ENCODE data around the gene RAB35.

The RAB35 gene

DNA sequence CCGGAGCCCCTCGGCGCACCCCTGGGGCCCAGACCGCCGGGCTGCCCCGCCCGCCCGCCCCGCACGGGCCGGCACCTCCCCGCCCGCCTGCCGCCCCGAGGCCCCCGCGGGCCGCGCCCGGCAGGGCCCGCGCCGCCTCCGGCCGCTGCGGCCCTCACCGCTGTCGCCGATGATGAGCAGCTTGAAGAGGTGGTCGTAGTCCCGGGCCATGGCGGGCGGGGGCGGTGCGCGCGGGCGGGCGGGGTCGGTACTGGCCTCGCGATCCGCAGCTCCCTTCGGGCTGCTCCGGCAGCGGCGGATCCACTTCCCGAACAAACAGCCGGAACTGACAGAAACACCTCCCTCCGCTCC, at the start of gene RAB35:
RAB35 (minus strand) TSS at position 313 of the 351 bp plus-strand sequence; CDS start at position 210, 103 bp downstream.
- peak within 1 kb of the TSS; percentile 99 for H3K4me3 ChIP-seq (ENCODE audit: low read length)
- TF ChIP-seq ZNF274 (IDR thresholded peaks at IDR 0.05; ENCODE audit: low read depth, low read length), result no peak

- no peak overlapping the region for H3K4me3 ChIP-seq (ENCODE audit: low read length)
These were observed 47.7 kb upstream of the RAB35 start for GRCh38 chr12:120164293-120164692.

DNA sequence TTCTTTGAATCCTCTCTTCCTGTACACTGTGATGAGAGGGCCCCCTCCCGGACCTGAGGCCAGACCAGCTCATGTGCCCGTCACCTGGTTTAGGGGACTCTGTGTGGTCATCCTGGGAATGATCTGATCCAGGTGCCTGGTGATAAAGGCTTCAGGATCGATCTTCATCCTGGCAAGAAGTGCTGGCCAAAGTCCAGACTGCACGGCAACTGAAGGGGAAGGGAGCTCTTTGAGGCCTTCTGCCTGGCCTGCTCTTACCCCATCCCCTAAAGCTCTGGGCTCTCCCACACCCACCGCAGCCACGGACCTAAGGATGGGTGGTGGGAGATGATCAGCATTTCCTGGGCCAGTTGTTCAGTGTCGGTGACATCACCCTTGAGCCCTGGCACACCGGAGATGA, 46.2 kb upstream of the RAB35 start:
- H3K4me3 ChIP-seq (ENCODE audit: low read length), result no peak overlapping the region
- no peak for TF ChIP-seq ZNF274 (IDR thresholded peaks at IDR 0.05; ENCODE audit: low read depth, low read length)

More at GRCh38 chr12:120164293-120164692, 47.7 kb upstream of the RAB35 start:
- no peak for TF ChIP-seq ZNF274 (IDR thresholded peaks at IDR 0.05; ENCODE audit: low read depth, low read length)

DNA sequence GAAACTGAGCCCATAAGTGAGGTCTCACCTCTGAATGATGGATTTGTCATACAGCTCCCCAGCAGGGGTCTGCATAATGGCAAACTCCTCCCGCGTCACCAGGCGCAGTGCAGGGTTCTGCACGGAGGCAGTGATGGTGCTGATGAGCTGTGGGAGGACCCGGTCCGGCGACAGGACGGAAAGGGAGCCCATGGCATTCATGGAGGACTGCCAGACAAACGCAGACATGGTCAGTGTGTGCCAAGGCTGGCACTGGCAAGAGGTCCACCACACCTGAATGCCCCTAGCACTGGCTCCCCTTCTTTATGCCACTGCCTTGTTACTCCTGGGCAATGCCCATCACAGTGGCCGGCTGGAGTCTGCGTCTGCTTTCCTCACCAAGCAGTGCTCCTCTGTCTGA, 45.3 kb upstream of the RAB35 start:
- TF ChIP-seq ZNF274 (IDR thresholded peaks at IDR 0.05; ENCODE audit: low read depth, low read length), result no peak
- H3K4me3 ChIP-seq (ENCODE audit: low read length), result no peak overlapping the region

GRCh38 chr12:120159509-120160237, 43.1 kb upstream of the RAB35 start:
- no peak for TF ChIP-seq ZNF274 (IDR thresholded peaks at IDR 0.05; ENCODE audit: low read depth, low read length)
- no peak overlapping the region for H3K4me3 ChIP-seq (ENCODE audit: low read length)

DNA sequence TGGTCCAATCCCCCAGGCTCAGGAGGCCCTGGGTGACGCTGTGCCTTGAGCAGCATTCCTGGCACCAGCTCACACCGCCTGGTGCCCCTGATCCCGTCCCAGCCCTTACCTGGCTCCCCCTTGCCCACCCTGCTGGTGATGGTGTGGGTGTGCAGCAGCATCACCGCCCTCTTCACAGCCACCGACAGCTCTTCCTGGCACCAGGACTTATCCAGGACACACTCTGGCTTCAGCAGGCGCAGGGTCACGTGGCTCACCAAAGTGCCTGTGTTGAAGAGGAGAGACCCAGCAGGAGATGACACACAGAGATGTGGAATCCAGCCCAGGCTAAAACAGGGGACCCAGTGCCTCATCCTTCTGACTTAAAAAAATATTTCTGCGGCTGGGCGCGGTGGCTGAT, 41.8 kb upstream of the RAB35 start:
- no peak for TF ChIP-seq ZNF274 (IDR thresholded peaks at IDR 0.05; ENCODE audit: low read depth, low read length)
- no peak overlapping the region for H3K4me3 ChIP-seq (ENCODE audit: low read length)

DNA sequence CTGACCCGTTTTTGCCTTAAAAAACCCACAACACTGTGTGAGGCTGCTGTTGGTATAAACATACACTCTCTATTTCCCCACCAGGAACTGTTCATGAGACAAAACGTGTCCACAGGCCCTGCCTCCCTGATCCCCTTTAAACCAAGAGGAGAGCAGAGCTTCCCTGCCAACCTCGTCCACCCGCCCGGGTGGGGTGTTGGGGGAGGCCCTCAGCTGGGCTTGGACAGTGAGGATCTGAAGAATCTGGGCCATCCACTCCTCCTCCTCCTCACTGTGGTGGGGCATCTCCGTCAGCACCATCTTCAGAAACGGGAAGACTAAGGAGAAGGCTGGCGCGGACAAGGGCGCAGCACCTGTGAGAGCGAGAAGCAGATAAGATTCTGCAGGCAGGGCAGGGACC, 41.1 kb upstream of the RAB35 start:
- TF ChIP-seq ZNF274 (IDR thresholded peaks at IDR 0.05; ENCODE audit: low read depth, low read length), result no peak

GRCh38 chr12:120156315-120157259, 40.0 kb upstream of the RAB35 start:
- no peak overlapping the region for H3K4me3 ChIP-seq (ENCODE audit: low read length)
- TF ChIP-seq ZNF274 (IDR thresholded peaks at IDR 0.05; ENCODE audit: low read depth, low read length), result no peak

More for the DNA sequence above, 41.1 kb upstream of the RAB35 start:
- H3K4me3 ChIP-seq (ENCODE audit: low read length), result no peak overlapping the region

- TF ChIP-seq ZNF274 (IDR thresholded peaks at IDR 0.05; ENCODE audit: low read depth, low read length), result no peak
- H3K4me3 ChIP-seq (ENCODE audit: low read length), result no peak overlapping the region
These were observed 38.5 kb upstream of the RAB35 start for GRCh38 chr12:120155072-120155471.

- no peak for TF ChIP-seq ZNF274 (IDR thresholded peaks at IDR 0.05; ENCODE audit: low read depth, low read length)
- no peak overlapping the region for H3K4me3 ChIP-seq (ENCODE audit: low read length)
These were observed 34.5 kb upstream of the RAB35 start for GRCh38 chr12:120150919-120151525.

- no peak for TF ChIP-seq ZNF274 (IDR thresholded peaks at IDR 0.05; ENCODE audit: low read depth, low read length)
- H3K4me3 ChIP-seq (ENCODE audit: low read length), result no peak overlapping the region
These were observed 31.5 kb upstream of the RAB35 start for GRCh38 chr12:120148011-120148410.

DNA sequence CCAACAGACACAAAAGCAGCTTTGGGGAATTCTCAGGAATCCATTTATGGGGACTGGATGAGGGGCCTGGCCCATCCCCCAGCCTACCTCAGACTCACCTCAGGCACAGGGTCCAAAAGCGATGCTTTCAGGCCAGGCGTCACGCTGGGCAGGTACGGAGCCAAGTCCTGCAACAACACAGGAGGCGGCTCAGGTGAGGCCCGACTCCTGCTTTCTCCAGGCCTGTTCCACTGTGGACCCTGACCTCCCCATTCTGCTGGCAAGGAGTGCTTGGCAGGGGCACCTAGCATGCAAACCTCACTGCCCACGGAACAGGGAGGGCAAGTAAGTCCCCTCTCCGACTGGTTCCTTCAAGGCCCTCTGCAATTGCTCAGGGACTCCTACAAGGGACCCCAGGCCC, 28.6 kb upstream of the RAB35 start:
- no peak for TF ChIP-seq ZNF274 (IDR thresholded peaks at IDR 0.05; ENCODE audit: low read depth, low read length)
- no peak overlapping the region for H3K4me3 ChIP-seq (ENCODE audit: low read length)

DNA sequence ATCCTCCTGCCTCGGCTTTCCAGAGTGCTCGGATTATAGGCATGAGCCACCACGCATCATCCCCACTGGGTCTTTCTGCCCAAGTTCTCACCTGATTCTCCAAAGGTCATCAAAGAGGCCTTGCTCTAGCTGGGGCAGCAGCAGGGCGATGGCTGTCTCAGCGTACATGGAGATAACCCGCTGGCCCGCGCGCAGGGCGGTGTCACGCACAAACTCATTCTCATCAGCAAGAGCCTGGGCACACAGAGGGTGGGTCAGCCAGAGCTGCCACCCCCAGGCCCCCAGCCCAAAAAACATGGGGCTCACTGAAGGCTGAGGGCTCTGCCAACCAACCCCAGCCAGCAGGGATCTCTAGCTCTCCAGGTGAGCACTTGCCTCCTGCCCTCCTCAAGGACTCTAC, 27.7 kb upstream of the RAB35 start:
- no peak for TF ChIP-seq ZNF274 (IDR thresholded peaks at IDR 0.05; ENCODE audit: low read depth, low read length)
- H3K4me3 ChIP-seq (ENCODE audit: low read length), result no peak overlapping the region

- no peak for TF ChIP-seq ZNF274 (IDR thresholded peaks at IDR 0.05; ENCODE audit: low read depth, low read length)
- H3K4me3 ChIP-seq (ENCODE audit: low read length), result no peak overlapping the region
These were observed 25.8 kb upstream of the RAB35 start for GRCh38 chr12:120142231-120142877.
